ENCODE data around the gene CYP11A1.

- no peak for TF ChIP-seq CTCF (IDR thresholded peaks at IDR 0.05)
- TF ChIP-seq EP300 (IDR thresholded peaks at IDR 0.05): no peak
Observed at GRCh38 chr15:74293021-74293810, 74.2 kb downstream of the CYP11A1 start.

Measured in gastroesophageal sphincter (tissue), 3 donors.